K562 (cell line): ENCODE measurements around the gene PDIA3. TPM values are rescaled to one million over a fixed set of nuclear protein-coding genes. Genes with fewer than 3 reads are reported as not detected.

Source experiments
- ATAC-seq: fragments of 200-7000 bp; cut with Tn5 transposase; 3 replicates; pipeline ENCODE4 v1.9.1; 2020; ENCODE audit warnings: moderate library complexity
- BruUV-seq: library from RNA; stranded (reverse); fragments of 400-500 nt; replicated peaks from 2 replicates; lab custom pipeline; 2021; lab: Mats Ljungman, UMichigan
- CTCF ChIA-PET: fragments of 300-600 bp; formaldehyde crosslinking; extraction: SDS; loops from one replicate; lab custom pipeline; 2021; ENCODE audit warnings: low intra/inter-chr PET ratio; lab: Yijun Ruan, JAX
- POLR2A ChIA-PET: fragments of 300-600, 350-650 bp; sonication (Branson Sonifier 250); formaldehyde crosslinking; extraction: SDS; loops from one replicate; lab custom pipeline; 2021; ENCODE audit warnings: antibody characterized with exemption, inconsistent platforms; lab: Yijun Ruan, JAX
- DNase-seq, 4 experiments: peaks; one replicate each; pipeline versions ENCODE4 v3.0.0 to v3.0.0-alpha.2; 2011 to 2018; ENCODE audit warnings: low spot score in 3 of 4, mixed read lengths in 3 of 4; ENCODE audit errors: extremely low read depth in 1 of 4
- FAIRE-seq: peaks from 2 replicates; lab custom pipeline; 2011; peaks lifted over from hg19 to GRCh38; lab: Jason Lieb, UNC
- H2AFZ ChIP-seq: 2 replicates; pipeline ENCODE4 v1.6.0; 2011; ENCODE audit warnings: low read depth, low read length, control low read depth, inconsistent platforms
- H3K27ac ChIP-seq: fragments of 200-600 bp; 3 replicates; pipeline ENCODE4 v1.8.0; 2011; ENCODE audit warnings: low read depth, mild to moderate bottlenecking, control low read depth, inconsistent platforms, low read length, moderate library complexity, mixed read lengths; ENCODE audit errors: extremely low read depth
- H3K27me3 ChIP-seq, 2 experiments: fragments of 300-600 bp in 1 of 2; 2 replicates in 1 of 2; 3 replicates in 1 of 2; pipeline versions ENCODE4 v1.6.0 to v1.8.0; 2011; ENCODE audit warnings: inconsistent platforms in 2 of 2, low read length in 2 of 2, mild to moderate bottlenecking in 1 of 2, mixed read lengths in 1 of 2, moderate library complexity in 1 of 2; ENCODE audit not compliant: control insufficient read depth in 2 of 2, insufficient read depth in 2 of 2
- H3K36me3 ChIP-seq: fragments of 300-600 bp; 3 replicates; pipeline ENCODE4 v1.8.0; 2011; ENCODE audit warnings: mild to moderate bottlenecking, low read length, inconsistent platforms; ENCODE audit not compliant: control insufficient read depth, insufficient read depth
- H3K4me1 ChIP-seq, 2 experiments: fragments of 200-600 bp in 1 of 2; replicated peaks in 1 of 2; 2 replicates in 1 of 2; 3 replicates in 1 of 2; pipeline versions ENCODE4 v1.5.1 to v1.8.0; 2011; ENCODE audit warnings: inconsistent platforms in 2 of 2, low read length in 2 of 2, mild to moderate bottlenecking in 1 of 2, mixed read lengths in 1 of 2, moderate library complexity in 1 of 2; ENCODE audit not compliant: control insufficient read depth in 2 of 2, insufficient read depth in 2 of 2
- H3K4me2 ChIP-seq: 2 replicates; pipeline ENCODE4 v1.6.1; 2011; ENCODE audit warnings: low read length, control low read depth, inconsistent platforms, mixed read lengths; ENCODE audit not compliant: insufficient read depth
- H3K4me3 ChIP-seq: fragments of 200-600 bp; sonication (generic), shearing (Covaris generic); 2 replicates; pipeline ENCODE4 v1.5.1; 2016; ENCODE audit warnings: control low read depth, inconsistent platforms
- H3K79me2 ChIP-seq: fragments of 200-600 bp; 3 replicates; pipeline ENCODE4 v1.8.0; 2011; ENCODE audit warnings: low read length, inconsistent platforms; ENCODE audit not compliant: control insufficient read depth, insufficient read depth
- H3K9ac ChIP-seq, 2 experiments: 2 replicates each; pipeline versions ENCODE4 v1.6.0 to v1.6.1; 2011; ENCODE audit warnings: low read depth in 2 of 2, low read length in 2 of 2, control low read depth in 1 of 2, inconsistent platforms in 1 of 2, mild to moderate bottlenecking in 1 of 2, mixed read lengths in 1 of 2; ENCODE audit not compliant: insufficient read depth in 1 of 2
- H3K9me1 ChIP-seq: one replicate; pipeline ENCODE4 v1.6.0; 2011; ENCODE audit warnings: inconsistent platforms, mild to moderate bottlenecking, low read length, moderate library complexity; ENCODE audit not compliant: control insufficient read depth, insufficient read depth
- H3K9me3 ChIP-seq: replicated peaks from 2 replicates; pipeline ENCODE4 v1.5.1; 2011; ENCODE audit warnings: low read depth, low read length, inconsistent platforms; ENCODE audit not compliant: control insufficient read depth, insufficient read depth
- H4K20me1 ChIP-seq: replicated peaks from 2 replicates; pipeline ENCODE4 v1.6.1; 2011; ENCODE audit warnings: low read length, inconsistent platforms, mixed read lengths; ENCODE audit not compliant: control insufficient read depth, insufficient read depth
- BRCA1 ChIP-seq, 2 experiments: fragments of 450-650 bp in 1 of 2; sonication (generic) in 1 of 2; formaldehyde crosslinking in 1 of 2; IDR thresholded peaks; 2 replicates each; pipeline versions ENCODE4 v1.5.0 to v1.6.1; 2017 to 2020; ENCODE audit warnings: mild to moderate bottlenecking in 1 of 2, missing genetic modification reagents in 1 of 2
- CEBPG ChIP-seq, 3 experiments: fragments of 200-800 bp in 1 of 3; sonication (Bioruptor generic) in 1 of 3; sonication (generic) in 1 of 3; formaldehyde crosslinking in 1 of 3; IDR thresholded peaks in 2 of 3; conservative IDR thresholded peaks in 1 of 3; 2 replicates each; pipeline versions ENCODE4 v1.6.1 to v1.8.0; 2016 to 2022; ENCODE audit warnings: missing compliant biosample characterization in 2 of 3, missing genetic modification characterization in 2 of 3, mild to moderate bottlenecking in 1 of 3, missing genetic modification reagents in 1 of 3
- CXXC5 ChIP-seq: fragments of 250-450 bp; sonication (Bioruptor Pico); IDR thresholded peaks from 2 replicates; pipeline ENCODE4 v1.8.0; 2022; ENCODE audit warnings: inconsistent platforms, mild to moderate bottlenecking, moderate library complexity
- HCFC1 ChIP-seq: IDR thresholded peaks from 2 replicates; pipeline ENCODE4 v1.6.1; 2012; ENCODE audit warnings: low read depth, low read length, improper control_type of control experiment
- HNRNPL ChIP-seq: fragments of 200-400 bp; formaldehyde crosslinking; IDR thresholded peaks from 2 replicates; pipeline ENCODE4 v1.6.1; 2017; ENCODE audit warnings: low read depth, mild to moderate bottlenecking, low read length
- NCOA1 ChIP-seq: fragments of 450-650 bp; IDR thresholded peaks from 2 replicates; pipeline ENCODE4 v1.6.1; 2016; ENCODE audit warnings: low read depth
- NELFE ChIP-seq: IDR thresholded peaks from 2 replicates; pipeline ENCODE4 v1.6.1; 2011; ENCODE audit warnings: mild to moderate bottlenecking; ENCODE audit not compliant: insufficient read depth, insufficient read length
- POLR2AphosphoS5 ChIP-seq: IDR thresholded peaks from 2 replicates; pipeline ENCODE4 v1.6.1; 2011; ENCODE audit warnings: mild to moderate bottlenecking, low read depth, low read length, moderate library complexity; ENCODE audit not compliant: control insufficient read depth, insufficient read depth
- SMAD1 ChIP-seq: fragments of 150-350 bp; IDR thresholded peaks from 2 replicates; pipeline ENCODE4 v1.6.1; 2014; ENCODE audit warnings: low read length, low read depth; ENCODE audit not compliant: partially characterized antibody
- SNIP1 ChIP-seq: fragments of 450-650 bp; IDR thresholded peaks from 2 replicates; pipeline ENCODE4 v1.7.1; 2017; ENCODE audit warnings: low read depth, mild to moderate bottlenecking
- SREBF2 ChIP-seq: sonication (generic); formaldehyde crosslinking; IDR thresholded peaks from 2 replicates; pipeline ENCODE4 v1.4.0; 2020; ENCODE audit warnings: mild to moderate bottlenecking, missing genetic modification reagents
- TFAM ChIP-seq: fragments of 250-450 bp; sonication (Bioruptor Pico); conservative IDR thresholded peaks from 2 replicates; pipeline ENCODE4 v1.5.0; 2021; ENCODE audit warnings: mild to moderate bottlenecking, moderate library complexity
- ZNF165 ChIP-seq: fragments of 250-450 bp; sonication (Bioruptor Pico); IDR thresholded peaks from 2 replicates; pipeline ENCODE4 v1.4.0; 2020; ENCODE audit warnings: borderline replicate concordance
- ZNF408 ChIP-seq: fragments of 250-450 bp; sonication (Bioruptor Pico); IDR thresholded peaks from 2 replicates; pipeline ENCODE4 v1.4.0; 2020; ENCODE audit warnings: low read depth, mild to moderate bottlenecking, moderate library complexity
- ZZZ3 ChIP-seq: fragments of 450-650 bp; IDR thresholded peaks from 2 replicates; pipeline ENCODE4 v1.6.1; 2016; ENCODE audit warnings: antibody characterized with exemption, mild to moderate bottlenecking, moderate library complexity
- WGBS: fragments of 100-300 bp; shearing (Covaris generic); methylation state at CpG from one replicate; pipeline ENCODE4 v1.1.6; 2016; ENCODE audit warnings: low coverage, mixed read lengths; ENCODE audit not compliant: insufficient coverage; ENCODE audit errors: missing lambda C conversion rate; 5-methylcytosine and 5-hydroxymethylcytosine counted together
- in situ Hi-C: fragments of 300-500 bp; cut with MboI; formaldehyde crosslinking; loops from 4 replicates; pipeline ENCODE4 v1.15.0; 2018; ENCODE audit warnings: inconsistent platforms, mixed read lengths
- intact Hi-C: fragments of 100-400 bp; cut with micrococcal nuclease; formaldehyde crosslinking; loops from 2 replicates; pipeline ENCODE4 v1.14.2; 2022
- polyA plus RNA-seq, 8 experiments: library from polyadenylated mRNA; depleted of rRNA in 4 of 8; stranded (reverse) in 5 of 8; unstranded in 3 of 8; fragments of >200 nt; fragmentation: Nextera tagmentation in 2 of 8; fragmentation: Illumina TruSeq in 1 of 8; extraction: Ambion mirVana in 2 of 8; extraction: Trizol in 1 of 8; gene quantifications; 2 replicates each; pipeline versions ENCODE4 v1.2.1 to v1.2.3, GENCODE V29; 2011 to 2014; ENCODE audit warnings: inconsistent platforms in 1 of 8, missing spikeins in 1 of 8
- total RNA-seq, 7 experiments: library from RNA; depleted of rRNA in 6 of 7; stranded (reverse); fragments of >200 nt in 6 of 7; fragmentation: Illumina TruSeq in 2 of 7; extraction: Trizol in 2 of 7; gene quantifications; 2 replicates each; pipeline versions ENCODE4 v1.2.1 to v1.2.3, GENCODE V29; 2011 to 2021; ENCODE audit warnings: low replicate concordance in 1 of 7
- TF ChIP-seq, protein P1 (sequence below): fragments of 250-450 bp; sonication (Bioruptor Pico); IDR thresholded peaks from 2 replicates; pipeline ENCODE4 v1.8.0; 2021; ENCODE audit warnings: moderate library complexity, mild to moderate bottlenecking, inconsistent platforms
- TF ChIP-seq, protein P2 (sequence below), 3 experiments: IDR thresholded peaks in 2 of 3; conservative IDR thresholded peaks in 1 of 3; 2 replicates each; pipeline ENCODE4 v1.5.1; 2011 to 2012; ENCODE audit warnings: low read length in 3 of 3, mild to moderate bottlenecking in 3 of 3, control low read depth in 2 of 3, improper control_type of control experiment in 1 of 3, inconsistent platforms in 1 of 3, low read depth in 1 of 3, mixed read lengths in 1 of 3, moderate library complexity in 1 of 3; ENCODE audit not compliant: insufficient read depth in 2 of 3
- TF ChIP-seq, protein P3 (sequence below), 2 experiments: fragments of 250-450 bp in 1 of 2; fragments of 450-650 bp in 1 of 2; sonication (Bioruptor Pico) in 1 of 2; IDR thresholded peaks; 2 replicates each; pipeline versions ENCODE4 v1.6.1 to v1.8.0; 2016 to 2021; ENCODE audit warnings: mild to moderate bottlenecking in 2 of 2, moderate library complexity in 2 of 2, missing compliant biosample characterization in 1 of 2, missing genetic modification characterization in 1 of 2

Gene PDIA3
- total and polyA plus RNA-seq, 9 of the 15 experiments (the other 6 are each of a cell fraction or from before 2014, with no cell fraction given): 13.5 to 386 (median 149) TPM

DNA sequence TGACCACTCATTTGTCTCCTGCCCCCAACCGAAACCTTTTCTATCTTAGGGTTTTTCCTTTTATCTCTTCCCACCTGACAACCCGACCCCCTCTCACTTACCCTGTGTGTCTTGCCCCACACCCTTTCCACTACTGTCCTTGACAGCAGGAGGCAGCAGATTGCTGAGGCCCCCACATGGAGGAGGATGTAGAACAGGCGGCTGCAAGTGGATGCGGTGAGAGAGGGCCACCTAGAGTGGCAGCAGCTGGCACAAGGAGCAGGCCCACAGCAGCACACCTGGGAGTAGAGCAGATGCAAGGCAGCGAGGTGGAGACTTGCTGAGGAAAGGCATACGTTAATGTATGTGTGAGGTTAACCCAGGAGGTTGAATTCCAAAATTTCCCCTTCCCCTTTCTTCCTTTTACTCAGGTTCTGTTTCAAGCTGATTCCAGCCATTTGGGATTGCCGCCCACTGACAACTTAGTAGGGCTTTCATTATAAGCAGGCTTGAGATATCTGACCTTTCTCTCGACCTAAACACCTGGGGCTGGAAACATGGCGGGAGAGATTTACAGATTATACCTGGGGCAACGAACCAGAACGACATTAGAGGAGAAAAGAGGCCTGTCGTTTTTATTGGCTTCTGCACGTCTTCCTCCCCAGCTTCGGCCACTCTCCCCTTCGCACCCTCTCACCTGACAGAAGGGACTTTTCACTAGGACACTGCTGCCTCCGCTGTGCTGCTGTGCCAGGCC is 53.1 kb downstream of the PDIA3 start:
- H3K9me3 ChIP-seq: no peaks in the 10 kb centered on the region
- H3K4me2 ChIP-seq: peak overlapping the region; percentile 100; the same call in 1 of the 2 replicates
- H3K4me3 ChIP-seq: no peak overlapping the region
- ChIA-PET POLR2A (interaction anchor here (0.6 to 3.7 kb wide), 5 partner anchors 9 to 284 kb away, joined by 3 to 29 read pairs (median 4); partner anchors contain the start of gene SERF2), CTCF (no interaction called here)
- in situ Hi-C loops (no loop called here), intact Hi-C loops (no loop called here)
- BruUV-seq: no TSS peak
- ATAC-seq (0 out of 3 replicates have a peak, but pooled peaks have one; percentile 3), DNase-seq (peak in 2 of 4 experiments; percentile 26 to 43), FAIRE-seq (no peak)
- peak overlapping the region; percentile 81 for H3K27ac ChIP-seq
- H3K79me2 ChIP-seq: peaks cover 32% of the 10 kb centered on the region
- no peak overlapping the region for H2AFZ ChIP-seq
- peaks cover 21 to 32% of the 10 kb centered on the region in 2 experiments for H3K4me1 ChIP-seq
- peaks cover 80% of the 10 kb centered on the region for H3K36me3 ChIP-seq
- H3K9ac ChIP-seq: peak overlapping the region in 1 of 2 experiments; percentile 92; a peak in 1 of 4 replicates
- 66% methylated on average over 16 of the region's 16 CpGs for WGBS
- no peaks in the 10 kb centered on the region for H3K27me3 ChIP-seq
- H4K20me1 ChIP-seq: 0 out of 2 replicates have a peak, but pooled peaks cover 4% of the 10 kb centered on the region
- H3K9me1 ChIP-seq: peaks cover 11% of the 10 kb centered on the region
- TF ChIP-seq NCOA1 (no peak), HCFC1 (no peak), SREBF2 (CRISPR knock-in tag) (no peak), BRCA1 (IDR thresholded peaks at IDR 0.05) (no peak), BRCA1 (CRISPR knock-in tag; IDR thresholded peaks at IDR 0.05) (no peak), ZNF408 (CRISPR knock-in tag) (no peak), CEBPG (CRISPR knock-in tag; IDR thresholded peaks at IDR 0.05) (0 out of 2 replicates have a peak, but pooled peaks have one; percentile 0), CEBPG (tag; conservative IDR thresholded peaks at IDR 0.05 in 1 of 2, IDR thresholded peaks at IDR 0.05 in 1 of 2) (no peak), SNIP1 (no peak), SMAD1 (no peak), TFAM (no peak), POLR2AphosphoS5 (peak; percentile 39; the same call in 1 of the 2 replicates), CXXC5 (CRISPR knock-in tag) (no peak), NELFE (no peak), HNRNPL (no peak), ZNF165 (CRISPR knock-in tag) (no peak), ZZZ3 (no peak)
- TF ChIP-seq, protein P1, sequence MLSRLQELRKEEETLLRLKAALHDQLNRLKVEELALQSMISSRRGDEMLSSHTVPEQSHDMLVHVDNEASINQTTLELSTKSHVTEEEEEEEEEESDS (CRISPR knock-in tag): no peak
- TF ChIP-seq, protein P2, sequence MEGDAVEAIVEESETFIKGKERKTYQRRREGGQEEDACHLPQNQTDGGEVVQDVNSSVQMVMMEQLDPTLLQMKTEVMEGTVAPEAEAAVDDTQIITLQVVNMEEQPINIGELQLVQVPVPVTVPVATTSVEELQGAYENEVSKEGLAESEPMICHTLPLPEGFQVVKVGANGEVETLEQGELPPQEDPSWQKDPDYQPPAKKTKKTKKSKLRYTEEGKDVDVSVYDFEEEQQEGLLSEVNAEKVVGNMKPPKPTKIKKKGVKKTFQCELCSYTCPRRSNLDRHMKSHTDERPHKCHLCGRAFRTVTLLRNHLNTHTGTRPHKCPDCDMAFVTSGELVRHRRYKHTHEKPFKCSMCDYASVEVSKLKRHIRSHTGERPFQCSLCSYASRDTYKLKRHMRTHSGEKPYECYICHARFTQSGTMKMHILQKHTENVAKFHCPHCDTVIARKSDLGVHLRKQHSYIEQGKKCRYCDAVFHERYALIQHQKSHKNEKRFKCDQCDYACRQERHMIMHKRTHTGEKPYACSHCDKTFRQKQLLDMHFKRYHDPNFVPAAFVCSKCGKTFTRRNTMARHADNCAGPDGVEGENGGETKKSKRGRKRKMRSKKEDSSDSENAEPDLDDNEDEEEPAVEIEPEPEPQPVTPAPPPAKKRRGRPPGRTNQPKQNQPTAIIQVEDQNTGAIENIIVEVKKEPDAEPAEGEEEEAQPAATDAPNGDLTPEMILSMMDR (IDR thresholded peaks at IDR 0.05 in 2 of 3, conservative IDR thresholded peaks at IDR 0.05 in 1 of 3; ENCODE audit: insufficient read depth in 2 of 3, low read depth in 1 of 3, low read length in 3 of 3): peak; percentile 15 to 48 (median 29); a peak in 3 of 6 replicates
- TF ChIP-seq, protein P3, sequence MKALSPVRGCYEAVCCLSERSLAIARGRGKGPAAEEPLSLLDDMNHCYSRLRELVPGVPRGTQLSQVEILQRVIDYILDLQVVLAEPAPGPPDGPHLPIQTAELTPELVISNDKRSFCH (CRISPR knock-in tag; IDR thresholded peaks at IDR 0.05): no peak
- TF ChIP-seq, protein P3 (tag; IDR thresholded peaks at IDR 0.05): no peak
